HepG2 (cell line): ENCODE data around the gene LRP1-AS. TPM values are rescaled to one million over a fixed set of nuclear protein-coding genes. Genes with fewer than 3 reads are reported as not detected.

Source experiments
- BATF2 ChIP-seq: sonication (generic); formaldehyde crosslinking; IDR thresholded peaks from 2 replicates; pipeline ENCODE4 v1.8.0; 2022; ENCODE audit warnings: mild to moderate bottlenecking, missing genetic modification reagents, moderate library complexity
- FOSL1 ChIP-seq: sonication (generic); formaldehyde crosslinking; IDR thresholded peaks from 2 replicates; pipeline ENCODE4 v1.9.0; 2021; ENCODE audit warnings: missing genetic modification reagents, borderline replicate concordance
- MED1 ChIP-seq: sonication (generic); formaldehyde crosslinking; IDR thresholded peaks from 2 replicates; pipeline ENCODE4 v1.4.0; 2020; ENCODE audit warnings: missing genetic modification reagents
- NAIF1 ChIP-seq: sonication (generic); formaldehyde crosslinking; IDR thresholded peaks from 2 replicates; pipeline ENCODE4 v1.5.0; 2020; ENCODE audit warnings: mild to moderate bottlenecking, missing genetic modification reagents, borderline replicate concordance
- NFE2 ChIP-seq: sonication (generic); formaldehyde crosslinking; IDR thresholded peaks from 2 replicates; pipeline ENCODE4 v1.4.0; 2020; ENCODE audit warnings: missing genetic modification reagents
- REST ChIP-seq, 2 experiments: IDR thresholded peaks; 2 replicates each; pipeline ENCODE4 v1.6.1; 2011 to 2012; ENCODE audit warnings: low read length in 2 of 2, borderline replicate concordance in 1 of 2, low read depth in 1 of 2, mild to moderate bottlenecking in 1 of 2, moderate library complexity in 1 of 2
- SMAD1 ChIP-seq: sonication (generic); formaldehyde crosslinking; IDR thresholded peaks from 2 replicates; pipeline ENCODE4 v1.4.0; 2020; ENCODE audit warnings: missing genetic modification reagents, low read depth, mild to moderate bottlenecking, borderline replicate concordance
- TEAD2 ChIP-seq: sonication (generic); formaldehyde crosslinking; IDR thresholded peaks from 2 replicates; pipeline ENCODE4 v1.9.0; 2021; ENCODE audit warnings: missing genetic modification reagents
- ZFP36 ChIP-seq: fragments of 150-350 bp; IDR thresholded peaks from 2 replicates; pipeline ENCODE4 v1.6.1; 2018; ENCODE audit warnings: borderline replicate concordance, low read length, low read depth; ENCODE audit not compliant: partially characterized antibody
- ZNF121 ChIP-seq: sonication (generic); formaldehyde crosslinking; IDR thresholded peaks from 2 replicates; pipeline ENCODE4 v1.5.0; 2020; ENCODE audit warnings: mild to moderate bottlenecking, missing genetic modification reagents
- ZNF160 ChIP-seq: sonication (generic); formaldehyde crosslinking; IDR thresholded peaks from 2 replicates; pipeline ENCODE4 v1.8.0; 2022; ENCODE audit warnings: mild to moderate bottlenecking, inconsistent platforms, missing genetic modification reagents
- ZNF816 ChIP-seq: sonication (generic); formaldehyde crosslinking; IDR thresholded peaks from 2 replicates; pipeline ENCODE4 v1.8.0; 2022; ENCODE audit warnings: missing genetic modification reagents, mild to moderate bottlenecking, borderline replicate concordance
- polyA plus RNA-seq, 8 experiments: library from polyadenylated mRNA; depleted of rRNA in 3 of 8; stranded (reverse) in 7 of 8; unstranded in 1 of 8; fragments of >200 nt; fragmentation: Illumina TruSeq in 4 of 8; extraction: Trizol in 4 of 8; gene quantifications; 2 replicates each; pipeline versions ENCODE4 v1.2.1 to v1.2.3, GENCODE V29; 2011 to 2016; ENCODE audit warnings: low read depth in 4 of 8, missing spikeins in 1 of 8, mixed read lengths in 1 of 8; ENCODE audit not compliant: insufficient read depth in 1 of 8
- total RNA-seq, 5 experiments: library from RNA; depleted of rRNA; stranded (reverse); fragments of >200 nt; fragmentation: Illumina TruSeq; extraction: Trizol; gene quantifications; 2 replicates each; pipeline ENCODE4 v1.2.3, GENCODE V29; 2016; ENCODE audit warnings: low read depth in 1 of 5
- TF ChIP-seq, protein P1 (sequence below): sonication (generic); formaldehyde crosslinking; IDR thresholded peaks from 2 replicates; pipeline ENCODE4 v1.4.0; 2020; ENCODE audit warnings: missing genetic modification reagents
- TF ChIP-seq, protein P2 (sequence below): sonication (generic); formaldehyde crosslinking; IDR thresholded peaks from 2 replicates; pipeline ENCODE4 v1.5.1; 2020; ENCODE audit warnings: missing genetic modification reagents, mild to moderate bottlenecking, borderline replicate concordance
- TF ChIP-seq, protein P3 (sequence below): sonication (generic); formaldehyde crosslinking; IDR thresholded peaks from 2 replicates; pipeline ENCODE4 v1.5.0; 2020; ENCODE audit warnings: missing genetic modification reagents, mild to moderate bottlenecking, borderline replicate concordance

LRP1-AS gene
- total and polyA plus RNA-seq, 2 of the 13 experiments (the other 11 are each of a cell fraction or from before 2014, with no cell fraction given): 0.20 TPM; not detected in 1

- TF ChIP-seq ZFP36 (no peak), TEAD2 (CRISPR knock-in tag) (no peak), ZNF816 (CRISPR knock-in tag) (no peak), ZNF121 (CRISPR knock-in tag) (no peak), FOSL1 (peak; percentile 96), REST (IDR thresholded peaks at IDR 0.05; ENCODE audit: borderline replicate concordance in 1 of 2, low read depth in 1 of 2, low read length in 2 of 2) (no peak; a peak in 1 of 4 replicates), BATF2 (CRISPR knock-in tag) (no peak), MED1 (CRISPR knock-in tag) (peak; percentile 65), ZNF160 (no peak), SMAD1 (CRISPR knock-in tag) (peak; percentile 58; the same call in 1 of the 2 replicates), NAIF1 (CRISPR knock-in tag) (peak; percentile 35; the same call in 1 of the 2 replicates), NFE2 (CRISPR knock-in tag) (no peak)
- TF ChIP-seq, protein P1, sequence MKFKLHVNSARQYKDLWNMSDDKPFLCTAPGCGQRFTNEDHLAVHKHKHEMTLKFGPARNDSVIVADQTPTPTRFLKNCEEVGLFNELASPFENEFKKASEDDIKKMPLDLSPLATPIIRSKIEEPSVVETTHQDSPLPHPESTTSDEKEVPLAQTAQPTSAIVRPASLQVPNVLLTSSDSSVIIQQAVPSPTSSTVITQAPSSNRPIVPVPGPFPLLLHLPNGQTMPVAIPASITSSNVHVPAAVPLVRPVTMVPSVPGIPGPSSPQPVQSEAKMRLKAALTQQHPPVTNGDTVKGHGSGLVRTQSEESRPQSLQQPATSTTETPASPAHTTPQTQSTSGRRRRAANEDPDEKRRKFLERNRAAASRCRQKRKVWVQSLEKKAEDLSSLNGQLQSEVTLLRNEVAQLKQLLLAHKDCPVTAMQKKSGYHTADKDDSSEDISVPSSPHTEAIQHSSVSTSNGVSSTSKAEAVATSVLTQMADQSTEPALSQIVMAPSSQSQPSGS (CRISPR knock-in tag): 0 out of 2 replicates have a peak, but pooled peaks have one; percentile 20
- TF ChIP-seq, protein P2, sequence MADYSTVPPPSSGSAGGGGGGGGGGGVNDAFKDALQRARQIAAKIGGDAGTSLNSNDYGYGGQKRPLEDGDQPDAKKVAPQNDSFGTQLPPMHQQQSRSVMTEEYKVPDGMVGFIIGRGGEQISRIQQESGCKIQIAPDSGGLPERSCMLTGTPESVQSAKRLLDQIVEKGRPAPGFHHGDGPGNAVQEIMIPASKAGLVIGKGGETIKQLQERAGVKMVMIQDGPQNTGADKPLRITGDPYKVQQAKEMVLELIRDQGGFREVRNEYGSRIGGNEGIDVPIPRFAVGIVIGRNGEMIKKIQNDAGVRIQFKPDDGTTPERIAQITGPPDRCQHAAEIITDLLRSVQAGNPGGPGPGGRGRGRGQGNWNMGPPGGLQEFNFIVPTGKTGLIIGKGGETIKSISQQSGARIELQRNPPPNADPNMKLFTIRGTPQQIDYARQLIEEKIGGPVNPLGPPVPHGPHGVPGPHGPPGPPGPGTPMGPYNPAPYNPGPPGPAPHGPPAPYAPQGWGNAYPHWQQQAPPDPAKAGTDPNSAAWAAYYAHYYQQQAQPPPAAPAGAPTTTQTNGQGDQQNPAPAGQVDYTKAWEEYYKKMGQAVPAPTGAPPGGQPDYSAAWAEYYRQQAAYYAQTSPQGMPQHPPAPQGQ (CRISPR knock-in tag): no peak
- TF ChIP-seq, protein P3, sequence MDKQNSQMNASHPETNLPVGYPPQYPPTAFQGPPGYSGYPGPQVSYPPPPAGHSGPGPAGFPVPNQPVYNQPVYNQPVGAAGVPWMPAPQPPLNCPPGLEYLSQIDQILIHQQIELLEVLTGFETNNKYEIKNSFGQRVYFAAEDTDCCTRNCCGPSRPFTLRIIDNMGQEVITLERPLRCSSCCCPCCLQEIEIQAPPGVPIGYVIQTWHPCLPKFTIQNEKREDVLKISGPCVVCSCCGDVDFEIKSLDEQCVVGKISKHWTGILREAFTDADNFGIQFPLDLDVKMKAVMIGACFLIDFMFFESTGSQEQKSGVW (CRISPR knock-in tag): no peak
These were observed 45.3 kb downstream of the LRP1-AS start (continued) for GRCh38 chr12:57101892-57102695.
